ENCODE measurements around the gene CDCA3. TPM values are rescaled to one million over a fixed set of nuclear protein-coding genes. Genes with fewer than 3 reads are reported as not detected.

The CDCA3 gene
- total and polyA plus RNA-seq, 2 of the 13 experiments (the other 11 are each of a cell fraction or from before 2014, with no cell fraction given) = 32.7 to 56.5 TPM

GRCh38 chr12:6872073-6873048, 21.3 kb upstream of the CDCA3 start (continued):
- TF ChIP-seq ZNF770 (CRISPR knock-in tag; IDR thresholded peaks at IDR 0.05) (peak; percentile 53; the same call in 1 of the 2 replicates), NCOA2 (CRISPR knock-in tag; IDR thresholded peaks at IDR 0.05) (peak; percentile 60), TCF7L2 (IDR thresholded peaks at IDR 0.05; ENCODE audit: low read depth, low read length) (no peak), ZNF776 (CRISPR knock-in tag; IDR thresholded peaks at IDR 0.05) (no peak; the same call in 1 of the 2 replicates), EP300 (IDR thresholded peaks at IDR 0.05; ENCODE audit: low read depth in 2 of 2, low read length in 2 of 2) (no peak), EP300 (CRISPR knock-in tag; IDR thresholded peaks at IDR 0.05; ENCODE audit: borderline replicate concordance) (peak; percentile 26; the same call in 1 of the 2 replicates), ZNF407 (CRISPR knock-in tag; IDR thresholded peaks at IDR 0.05; ENCODE audit: not compliant biosample characterization) (no peak), KDM4B (CRISPR knock-in tag; IDR thresholded peaks at IDR 0.05) (peak; percentile 77; the same call in 1 of the 2 replicates), SAP130 (CRISPR knock-in tag; IDR thresholded peaks at IDR 0.05; ENCODE audit: low read depth) (peak; percentile 92), TERF1 (CRISPR knock-in tag; IDR thresholded peaks at IDR 0.05) (no peak), FOXK2 (IDR thresholded peaks at IDR 0.05) (peak; percentile 20; the same call in 1 of the 2 replicates), E2F5 (CRISPR knock-in tag; conservative IDR thresholded peaks at IDR 0.05) (peak; percentile 36; the same call in 1 of the 2 replicates), ZNF451 (CRISPR knock-in tag; IDR thresholded peaks at IDR 0.05) (no peak)

Data from HepG2 (cell line).